Measurements from ENCODE around the gene KLHDC8B.

- no peak for TF ChIP-seq BHLHE40 (IDR thresholded peaks at IDR 0.05; ENCODE audit: borderline replicate concordance)
- TF ChIP-seq SP1 (IDR thresholded peaks at IDR 0.05): no peak
- no peak for TF ChIP-seq FOXM1 (IDR thresholded peaks at IDR 0.05; ENCODE audit: borderline replicate concordance)
- no peak for TF ChIP-seq HDGF (IDR thresholded peaks at IDR 0.05; ENCODE audit: borderline replicate concordance)
- TF ChIP-seq FOXK2 (IDR thresholded peaks at IDR 0.05): no peak
- no peak for TF ChIP-seq L3MBTL2 (conservative IDR thresholded peaks at IDR 0.05)
Observed at GRCh38 chr3:49173116-49173791, 1.9 kb downstream of the KLHDC8B start.

Data from HEK293T (cell line).